Activated CD8-positive, alpha-beta memory T cell treated with anti-CD3 and anti-CD28 coated beads for 24 hours (primary cell): ENCODE results near the gene ANKRD63.

ENCODE experiments used
- DNase-seq: peaks from one replicate; pipeline ENCODE4 v3.0.0-alpha.2; 2020

The ANKRD63 gene, protein sequence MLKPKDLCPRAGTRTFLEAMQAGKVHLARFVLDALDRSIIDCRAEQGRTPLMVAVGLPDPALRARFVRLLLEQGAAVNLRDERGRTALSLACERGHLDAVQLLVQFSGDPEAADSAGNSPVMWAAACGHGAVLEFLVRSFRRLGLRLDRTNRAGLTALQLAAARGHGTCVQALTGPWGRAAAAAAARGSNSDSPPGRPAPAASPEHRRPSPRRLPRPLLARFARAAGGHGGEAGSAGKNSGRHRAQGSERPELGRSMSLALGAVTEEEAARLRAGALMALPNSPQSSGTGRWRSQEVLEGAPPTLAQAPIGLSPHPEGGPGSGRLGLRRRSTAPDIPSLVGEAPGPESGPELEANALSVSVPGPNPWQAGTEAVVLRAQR

GRCh38 chr15:40282869-40283614 lies at the start of gene ANKRD63:
ANKRD63 (minus strand) TSS chr15:40283064; CDS start chr15:40282586, 478 bp downstream.
- peak; percentile 83 for DNase-seq

GRCh38 chr15:40332113-40332781 lies 49.4 kb upstream of the ANKRD63 start:
- no peak for DNase-seq

DNA sequence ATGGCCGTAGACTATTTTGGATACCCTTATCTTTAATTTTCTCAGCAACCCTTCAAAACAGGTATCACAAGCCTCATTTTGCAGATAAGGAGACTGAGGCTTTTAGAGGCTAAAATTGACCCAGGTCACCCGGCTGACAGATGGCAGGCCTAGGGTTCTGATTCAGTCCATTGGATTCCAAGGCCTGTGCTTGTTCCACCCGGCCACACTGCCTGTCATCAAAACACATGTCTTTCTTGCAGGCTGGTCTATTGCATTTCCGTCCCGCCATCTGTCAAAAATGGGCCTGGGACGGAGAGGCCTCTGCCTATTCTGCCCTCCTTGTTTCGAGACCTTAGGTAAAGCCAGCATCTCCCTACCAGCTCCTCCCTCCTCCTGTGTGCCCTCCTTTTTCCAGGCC lies 48.8 kb upstream of the ANKRD63 start:
- DNase-seq, result no peak

DNA sequence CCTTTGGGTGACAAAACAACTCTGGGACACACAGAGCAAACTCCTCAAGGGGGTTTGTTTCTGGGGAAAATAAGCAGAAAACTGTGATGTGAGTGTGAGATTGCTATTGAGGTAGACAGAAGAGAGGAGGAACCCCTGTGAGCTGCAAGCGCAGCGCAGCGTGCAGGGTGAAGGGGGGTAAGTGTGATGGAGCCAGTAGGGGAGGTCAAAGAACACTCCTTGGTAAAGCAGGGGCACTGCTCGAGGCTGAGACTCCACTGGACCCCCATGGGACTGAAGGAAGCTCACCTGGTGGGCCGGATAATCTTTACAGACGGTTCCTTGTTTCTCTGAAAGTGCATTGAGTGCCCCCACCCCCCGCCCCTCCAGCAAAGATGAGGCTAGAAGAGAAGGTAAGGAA lies 48.2 kb upstream of the ANKRD63 start:
- no peak for DNase-seq

DNA sequence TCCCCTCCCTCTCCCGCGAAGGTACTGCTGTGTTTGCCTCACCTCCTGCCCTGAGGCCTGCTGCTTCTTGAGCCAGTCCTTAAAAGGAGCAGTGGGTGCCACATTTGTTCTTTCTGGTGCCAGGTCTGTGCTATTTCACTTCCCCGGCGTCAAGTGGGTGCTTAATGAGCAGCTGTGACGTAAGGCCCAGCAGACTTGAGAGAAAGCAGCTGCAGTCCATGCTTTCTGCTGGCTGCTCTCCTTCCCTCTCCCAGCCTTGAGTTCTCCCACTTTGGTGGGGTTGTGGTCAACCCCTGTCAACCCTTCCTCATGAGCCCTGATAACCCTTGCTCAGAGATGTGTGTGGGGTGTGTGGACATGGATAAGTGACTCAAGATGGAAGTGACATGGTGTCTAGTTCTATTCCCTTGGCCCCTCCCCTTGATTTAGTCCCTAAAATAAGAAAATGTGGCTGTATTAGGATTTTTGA lies 47.5 kb upstream of the ANKRD63 start:
- DNase-seq, result no peak

GRCh38 chr15:40329804-40330203 lies 46.9 kb upstream of the ANKRD63 start:
- no peak for DNase-seq

GRCh38 chr15:40328751-40329150 lies 45.9 kb upstream of the ANKRD63 start:
- DNase-seq, result no peak

DNA sequence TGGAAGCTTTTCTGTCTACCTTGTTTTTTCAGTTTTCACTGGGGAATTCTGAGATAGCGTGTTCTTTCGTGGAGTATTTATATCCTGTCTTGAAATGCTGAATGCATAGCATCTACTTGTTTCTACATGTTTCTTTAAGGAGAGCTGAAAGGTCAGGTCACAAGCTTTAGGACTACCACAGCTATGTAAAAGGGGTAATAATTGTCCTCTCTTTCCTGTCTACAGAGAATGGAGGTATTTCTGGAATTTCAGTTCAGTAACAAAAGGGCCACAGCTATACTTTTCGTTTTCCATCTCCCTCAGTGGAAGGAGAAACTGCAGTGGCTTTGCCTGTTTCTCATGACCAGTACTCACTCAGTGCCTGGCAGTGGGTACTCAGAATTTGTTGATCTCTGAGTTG lies 45.3 kb upstream of the ANKRD63 start:
- DNase-seq, result no peak

DNA sequence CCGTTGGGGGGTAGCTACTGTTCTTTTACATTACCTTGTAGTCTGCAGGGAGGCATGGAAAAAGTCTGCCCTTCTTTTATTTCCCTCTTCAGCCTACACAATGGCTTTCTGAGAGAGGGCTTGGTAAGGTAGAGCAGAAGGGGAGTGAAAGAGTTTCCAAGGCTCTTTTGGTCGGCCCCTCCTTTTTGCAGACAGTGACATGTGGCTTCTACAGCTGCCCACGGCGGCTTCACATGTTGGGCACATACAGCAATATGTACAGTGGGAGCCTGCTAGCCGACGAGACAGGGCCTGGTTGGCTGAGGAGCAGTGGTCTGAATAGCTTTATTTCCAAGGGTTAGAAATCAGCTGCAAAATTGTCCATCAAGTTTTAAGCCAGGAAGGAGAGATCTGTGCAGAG lies 44.6 kb upstream of the ANKRD63 start:
- DNase-seq, result no peak

DNA sequence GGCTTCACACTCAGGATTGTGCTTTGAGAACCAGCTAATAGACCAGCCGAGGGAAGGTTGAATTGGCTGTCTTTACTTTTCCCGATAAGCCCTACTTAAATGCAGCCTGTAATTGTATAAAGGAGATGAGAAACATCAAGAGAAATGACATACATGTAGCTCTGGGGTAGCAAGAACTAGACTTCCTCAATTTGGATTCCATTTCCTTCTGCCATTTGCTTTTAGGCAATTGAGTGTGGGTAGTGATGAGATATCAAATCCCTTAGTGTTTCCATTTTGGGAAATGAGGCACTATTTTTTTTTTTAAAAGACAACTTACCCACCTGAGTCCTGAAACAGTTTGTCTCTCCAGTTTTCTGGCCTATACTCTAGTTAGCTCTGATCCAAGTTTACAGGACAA lies 42.8 kb upstream of the ANKRD63 start:
- no peak for DNase-seq

DNA sequence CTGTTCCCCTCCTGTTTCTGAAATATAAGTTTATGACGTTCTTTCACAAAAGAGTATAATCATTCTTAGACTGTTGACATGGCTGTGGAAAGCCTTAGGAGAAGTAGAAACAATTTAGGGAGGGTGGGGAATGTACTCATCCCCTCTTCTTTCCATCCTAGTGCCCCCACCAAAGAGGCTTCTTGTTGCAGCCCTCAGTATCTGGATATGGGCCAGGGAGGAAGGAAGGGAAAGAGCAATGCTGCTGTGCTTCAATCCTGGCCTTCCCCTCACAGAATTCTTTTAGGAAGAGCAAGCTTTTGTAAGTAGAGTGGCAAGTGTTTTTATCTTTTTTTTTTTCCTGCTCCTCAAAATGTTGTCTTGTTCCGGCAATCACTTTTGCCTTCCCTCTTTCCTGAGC lies 42.3 kb upstream of the ANKRD63 start:
- no peak for DNase-seq

DNA sequence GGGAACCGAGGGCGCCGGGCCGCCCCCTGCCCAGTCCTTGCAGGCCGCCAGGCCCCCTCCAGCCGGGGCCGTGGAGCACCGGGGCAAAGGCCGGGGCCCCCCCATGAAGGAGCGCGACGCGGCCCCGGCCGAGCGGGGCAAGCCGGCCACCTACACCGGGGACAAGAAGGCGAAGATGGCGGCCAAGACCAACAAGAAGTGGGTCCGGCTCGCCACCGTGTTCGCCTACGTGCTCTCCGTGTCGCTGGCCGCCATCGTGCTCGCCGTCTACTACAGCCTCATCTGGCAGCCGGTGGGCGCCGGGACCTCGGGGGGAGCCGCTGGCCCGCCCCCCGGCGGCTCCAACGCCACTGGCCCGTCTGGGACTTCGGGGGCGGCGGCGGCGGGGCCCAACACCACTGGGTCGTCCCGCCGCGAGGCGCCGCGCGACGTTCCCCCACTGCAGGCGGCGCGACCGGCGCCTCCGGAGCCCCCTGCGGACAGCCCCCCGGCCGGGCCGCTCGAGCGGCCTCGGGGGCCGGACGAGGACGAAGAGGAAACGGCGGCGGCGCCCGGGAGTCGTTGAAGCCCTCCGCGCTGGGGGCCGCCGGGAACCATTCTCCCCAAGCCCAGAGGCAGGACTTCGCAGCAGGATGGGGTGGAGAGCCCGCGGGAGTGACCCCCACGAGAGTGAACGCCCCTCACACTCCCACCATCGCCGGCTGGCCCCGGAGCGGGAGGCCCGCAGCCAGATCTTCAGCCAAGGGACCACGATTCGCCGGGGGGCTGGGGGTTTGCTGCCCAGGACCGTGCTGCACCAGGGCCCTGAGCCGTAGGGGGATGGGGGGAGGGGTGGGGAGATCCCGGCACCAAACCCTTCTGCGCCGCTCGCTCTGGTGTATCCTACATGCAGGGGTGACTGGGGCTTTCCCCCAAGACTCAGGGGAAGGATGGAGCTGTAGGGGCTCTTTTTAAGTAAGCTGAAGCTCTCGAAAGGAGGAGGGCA lies 41.4 kb upstream of the ANKRD63 start:
- DNase-seq, result peak; percentile 71

DNA sequence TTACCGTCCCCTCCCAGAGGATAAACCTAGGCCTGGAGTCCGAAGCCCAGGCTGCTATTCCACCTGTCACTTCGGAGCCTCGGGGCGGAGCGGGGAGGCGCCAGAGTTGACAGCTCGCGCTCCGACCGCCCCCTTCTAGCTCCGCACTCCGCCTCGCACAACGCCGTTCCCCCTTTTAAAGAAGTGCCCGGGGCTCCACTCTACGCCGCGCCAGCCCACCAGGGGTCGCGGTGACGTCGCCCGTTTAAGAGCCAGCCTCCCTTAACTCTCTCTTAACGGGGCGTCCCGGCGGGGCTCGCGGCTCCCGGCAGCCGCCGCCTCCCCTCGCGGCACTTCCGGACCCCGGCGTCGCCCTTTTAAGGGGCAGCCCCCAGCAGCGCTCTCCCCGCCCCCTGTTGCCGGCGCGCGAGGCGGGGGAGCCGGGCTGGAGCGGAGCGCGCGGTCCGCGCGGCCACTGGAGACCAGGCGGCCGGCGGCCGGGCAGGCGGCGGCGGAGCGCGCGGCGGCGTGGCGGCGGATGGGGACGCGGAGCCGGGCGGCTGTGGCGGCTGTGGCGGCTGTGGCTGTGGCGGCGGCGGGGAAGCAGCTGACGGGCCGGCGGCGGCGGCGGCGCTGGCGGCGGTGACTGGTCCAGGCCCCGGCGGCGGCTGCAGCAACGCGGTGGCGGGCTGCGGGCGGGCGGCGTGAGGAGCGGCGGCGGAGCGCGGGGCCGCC lies 40.5 kb upstream of the ANKRD63 start, which contains the start of gene INAFM2:
TSS of gene INAFM2 (plus strand) at position 454 of the 714 bp plus-strand sequence. CDS start 364 bp downstream, outside the sequence.
- DNase-seq, result peak; percentile 96

- DNase-seq, result no peak
Measured at GRCh38 chr15:40322531-40323238, 39.8 kb upstream of the ANKRD63 start.

- DNase-seq, result no peak
Measured at GRCh38 chr15:40320931-40321371, 38.1 kb upstream of the ANKRD63 start.

GRCh38 chr15:40320409-40320808 lies 37.5 kb upstream of the ANKRD63 start:
- DNase-seq, result no peak

DNA sequence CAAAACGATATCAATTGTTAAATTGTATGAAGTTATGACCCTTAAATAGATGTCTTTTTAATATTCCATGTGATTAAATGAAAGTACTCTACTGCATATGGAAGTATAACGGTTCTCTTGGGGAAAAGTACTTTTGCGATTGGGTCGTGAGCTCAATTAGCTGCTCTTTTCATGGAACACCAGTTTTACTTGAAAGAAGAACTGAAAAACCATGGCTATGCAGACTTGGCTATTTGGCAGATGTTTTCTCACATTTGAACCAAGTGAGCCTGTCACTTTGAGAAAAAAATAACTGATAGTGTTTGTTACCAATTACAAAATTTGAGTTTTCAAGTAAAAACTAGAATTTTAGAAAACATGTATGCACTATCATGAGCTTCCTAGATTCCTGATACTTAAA lies 34.7 kb upstream of the ANKRD63 start:
- DNase-seq, result no peak

DNA sequence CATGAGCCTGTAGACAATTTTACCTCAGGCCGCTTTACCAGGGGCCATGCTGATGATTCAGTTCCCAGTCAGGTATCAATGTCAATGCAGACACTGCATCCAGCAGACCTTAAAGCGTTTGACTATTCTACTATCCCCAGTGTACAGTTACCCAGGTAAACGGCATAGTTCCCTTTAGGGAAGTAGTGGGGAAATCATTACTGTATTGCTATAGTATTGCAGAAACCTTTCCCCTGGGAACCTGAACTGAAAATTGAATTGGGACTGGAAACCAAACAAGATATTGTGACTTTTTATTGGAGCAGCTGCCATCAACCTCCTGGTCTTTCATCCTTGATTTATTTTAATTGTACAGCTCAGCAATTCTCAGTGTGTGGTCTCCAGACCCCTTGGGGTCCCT lies 34.1 kb upstream of the ANKRD63 start:
- DNase-seq, result no peak

GRCh38 chr15:40314723-40315276 lies 31.9 kb upstream of the ANKRD63 start:
- DNase-seq, result no peak
